ENCODE results near the gene EXOC3L1.

- TF ChIP-seq ELF1 (IDR thresholded peaks at IDR 0.05; ENCODE audit: borderline replicate concordance, low read depth) (no peak), EZH2 (IDR thresholded peaks at IDR 0.05) (no peak), POLR2AphosphoS5 (IDR thresholded peaks at IDR 0.05; ENCODE audit: low read depth, low read length) (no peak)
Observed at GRCh38 chr16:67162506-67163163, 27.3 kb downstream of the EXOC3L1 start.

All from HCT116 (cell line).